BLaER1 (cell line): ENCODE results near the gene SYNGR3.

ENCODE experiments used
- H3K27ac ChIP-seq: shearing (Covaris generic); formaldehyde crosslinking; 2 replicates; pipeline ENCODE4 v1.8.1; 2022
- H3K27me3 ChIP-seq: shearing (Covaris generic); formaldehyde crosslinking; 2 replicates; pipeline ENCODE4 v1.8.1; 2022
- H3K36me3 ChIP-seq: shearing (Covaris generic); formaldehyde crosslinking; 2 replicates; pipeline ENCODE4 v1.8.1; 2022
- H3K4me1 ChIP-seq: shearing (Covaris generic); formaldehyde crosslinking; 2 replicates; pipeline ENCODE4 v1.8.1; 2022
- H3K4me2 ChIP-seq: shearing (Covaris generic); formaldehyde crosslinking; 2 replicates; pipeline ENCODE4 v1.8.1; 2022
- H3K4me3 ChIP-seq: shearing (Covaris generic); formaldehyde crosslinking; 2 replicates; pipeline ENCODE4 v1.8.1; 2022
- H3K9ac ChIP-seq: shearing (Covaris generic); formaldehyde crosslinking; 2 replicates; pipeline ENCODE4 v1.8.1; 2022
- H3K9me3 ChIP-seq: shearing (Covaris generic); formaldehyde crosslinking; 2 replicates; pipeline ENCODE4 v1.8.1; 2022
- H4K20me1 ChIP-seq: shearing (Covaris generic); formaldehyde crosslinking; 2 replicates; pipeline ENCODE4 v1.8.1; 2022
- Cebpa-rat ChIP-seq: shearing (Covaris generic); IDR thresholded peaks from 2 replicates; pipeline ENCODE4 v1.8.1; 2022

SYNGR3 gene

GRCh38 chr16:1989209-1990100 lies at the start of gene SYNGR3:
SYNGR3 (plus strand) TSS chr16:1989970; CDS start chr16:1990103, 133 bp downstream.
- H3K9ac ChIP-seq, result no peak within 1 kb of the TSS
- peaks cover 32% of the 10 kb centered on the region for H4K20me1 ChIP-seq
- H3K4me2 ChIP-seq, result peak within 1 kb of the TSS; percentile 75
- H3K27ac ChIP-seq, result no peak within 1 kb of the TSS
- no peak for TF ChIP-seq Cebpa-rat
- H3K36me3 ChIP-seq, result peaks cover 22% of the 10 kb centered on the region
- peak within 1 kb of the TSS; percentile 42; the same call in 1 of the 2 replicates for H3K4me3 ChIP-seq
- H3K27me3 ChIP-seq, result peaks cover 52% of the 10 kb centered on the region
- no peaks in the 10 kb centered on the region for H3K9me3 ChIP-seq
- H3K4me1 ChIP-seq, result peaks cover 57% of the 10 kb centered on the region

GRCh38 chr16:1940273-1941161 lies 49.3 kb upstream of the SYNGR3 start:
- Histone ChIP-seq H3K9ac (peak overlapping the region; percentile 34; the same call in 1 of the 2 replicates), H3K9me3 (no peaks in the 10 kb centered on the region), H3K36me3 (peaks cover 29% of the 10 kb centered on the region), H3K4me1 (peaks cover 46% of the 10 kb centered on the region), H4K20me1 (peaks cover 30% of the 10 kb centered on the region), H3K4me2 (peak overlapping the region; percentile 100), H3K27me3 (peaks cover 10% of the 10 kb centered on the region; the same call in 1 of the 2 replicates), H3K27ac (no peak overlapping the region), H3K4me3 (no peak overlapping the region)
- no peak for TF ChIP-seq Cebpa-rat

- H3K27me3 ChIP-seq, result peaks cover 10% of the 10 kb centered on the region; the same call in 1 of the 2 replicates
- peak overlapping the region; percentile 79 for H3K9ac ChIP-seq
- H3K27ac ChIP-seq, result no peak overlapping the region
- H3K9me3 ChIP-seq, result no peaks in the 10 kb centered on the region
- H3K4me2 ChIP-seq, result peak overlapping the region; percentile 100
- TF ChIP-seq Cebpa-rat, result no peak
- peaks cover 46% of the 10 kb centered on the region for H3K4me1 ChIP-seq
- peaks cover 29% of the 10 kb centered on the region for H3K36me3 ChIP-seq
- peaks cover 30% of the 10 kb centered on the region for H4K20me1 ChIP-seq
- peak overlapping the region; percentile 89 for H3K4me3 ChIP-seq
These were observed 48.4 kb upstream of the SYNGR3 start for GRCh38 chr16:1941162-1942046.

- peaks cover 22% of the 10 kb centered on the region for H3K36me3 ChIP-seq
- peaks cover 46% of the 10 kb centered on the region for H3K4me1 ChIP-seq
- H3K27ac ChIP-seq, result peak overlapping the region; percentile 69
- H3K4me3 ChIP-seq, result peak overlapping the region; percentile 89
- no peaks in the 10 kb centered on the region for H3K9me3 ChIP-seq
- H3K9ac ChIP-seq, result peak overlapping the region; percentile 79
- H4K20me1 ChIP-seq, result peaks cover 30% of the 10 kb centered on the region
- H3K27me3 ChIP-seq, result peaks cover 10% of the 10 kb centered on the region; the same call in 1 of the 2 replicates
- no peak for TF ChIP-seq Cebpa-rat
- peak overlapping the region; percentile 100 for H3K4me2 ChIP-seq
These were observed 47.5 kb upstream of the SYNGR3 start for GRCh38 chr16:1942047-1942809.

- peaks cover 46% of the 10 kb centered on the region for H3K4me1 ChIP-seq
- peaks cover 14% of the 10 kb centered on the region for H3K36me3 ChIP-seq
- H4K20me1 ChIP-seq, result peaks cover 30% of the 10 kb centered on the region
- TF ChIP-seq Cebpa-rat, result no peak
- H3K27me3 ChIP-seq, result peaks cover 10% of the 10 kb centered on the region; the same call in 1 of the 2 replicates
- no peaks in the 10 kb centered on the region for H3K9me3 ChIP-seq
- H3K4me2 ChIP-seq, result peak within 1 kb of the TSS; percentile 100
- H3K4me3 ChIP-seq, result peak within 1 kb of the TSS; percentile 89
- peak within 1 kb of the TSS; percentile 79 for H3K9ac ChIP-seq
- peak within 1 kb of the TSS; percentile 69 for H3K27ac ChIP-seq
These were observed 46.7 kb upstream of the SYNGR3 start, which contains the start of gene MSRB1 for GRCh38 chr16:1942810-1943726. MSRB1 (minus strand) TSS chr16:1943199; CDS start chr16:1943156, 43 bp downstream.

- H3K36me3 ChIP-seq, result no peaks in the 10 kb centered on the region
- no peak for TF ChIP-seq Cebpa-rat
- H3K9ac ChIP-seq, result no peak overlapping the region
- peaks cover 37% of the 10 kb centered on the region for H3K4me1 ChIP-seq
- no peaks in the 10 kb centered on the region for H3K9me3 ChIP-seq
- no peak overlapping the region for H3K4me2 ChIP-seq
- no peak overlapping the region for H3K27ac ChIP-seq
- no peak overlapping the region for H3K4me3 ChIP-seq
- H3K27me3 ChIP-seq, result peaks cover 10% of the 10 kb centered on the region; the same call in 1 of the 2 replicates
- H4K20me1 ChIP-seq, result peaks cover 30% of the 10 kb centered on the region
These were observed 45.1 kb upstream of the SYNGR3 start for GRCh38 chr16:1944612-1945199.
